GM19239 (cell line): Measurements from ENCODE around the gene EFS.

Experiments used
- DNase-seq: peaks from one replicate; pipeline ENCODE4 v3.0.0; 2011; ENCODE audit warnings: low spot score; ENCODE audit not compliant: insufficient read length
- FAIRE-seq: peaks from 2 replicates; lab custom pipeline; 2011; peaks lifted over from hg19 to GRCh38; lab: Jason Lieb, UNC

The EFS gene

DNA sequence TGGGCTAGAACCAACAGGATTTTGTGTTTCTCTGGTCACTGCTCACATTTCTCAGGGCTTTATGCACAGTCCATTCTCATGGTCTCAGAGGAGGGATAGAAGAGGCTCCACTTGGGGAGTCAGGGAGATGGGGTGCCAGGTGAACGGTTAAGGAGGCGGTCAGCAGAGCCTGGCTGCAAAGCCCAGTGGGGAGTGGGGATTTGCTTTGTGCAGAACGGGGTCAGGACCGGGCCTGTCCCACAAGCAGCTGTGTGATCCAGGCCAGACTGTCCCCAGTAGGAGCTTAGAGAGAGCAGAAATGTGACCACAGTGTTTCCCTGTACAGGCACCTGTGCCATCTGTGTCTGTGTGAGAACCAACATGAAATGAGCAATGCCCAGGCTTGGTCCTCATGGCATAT is 16.0 kb upstream of the EFS start:
- DNase-seq, result no peak
- no peak for FAIRE-seq

GRCh38 chr14:23380197-23380914 is 15.4 kb upstream of the EFS start:
- DNase-seq (no peak), FAIRE-seq (no peak)

- peak; percentile 81 for FAIRE-seq
- peak; percentile 83 for DNase-seq
These were observed 14.6 kb upstream of the EFS start for GRCh38 chr14:23379366-23380196.

DNA sequence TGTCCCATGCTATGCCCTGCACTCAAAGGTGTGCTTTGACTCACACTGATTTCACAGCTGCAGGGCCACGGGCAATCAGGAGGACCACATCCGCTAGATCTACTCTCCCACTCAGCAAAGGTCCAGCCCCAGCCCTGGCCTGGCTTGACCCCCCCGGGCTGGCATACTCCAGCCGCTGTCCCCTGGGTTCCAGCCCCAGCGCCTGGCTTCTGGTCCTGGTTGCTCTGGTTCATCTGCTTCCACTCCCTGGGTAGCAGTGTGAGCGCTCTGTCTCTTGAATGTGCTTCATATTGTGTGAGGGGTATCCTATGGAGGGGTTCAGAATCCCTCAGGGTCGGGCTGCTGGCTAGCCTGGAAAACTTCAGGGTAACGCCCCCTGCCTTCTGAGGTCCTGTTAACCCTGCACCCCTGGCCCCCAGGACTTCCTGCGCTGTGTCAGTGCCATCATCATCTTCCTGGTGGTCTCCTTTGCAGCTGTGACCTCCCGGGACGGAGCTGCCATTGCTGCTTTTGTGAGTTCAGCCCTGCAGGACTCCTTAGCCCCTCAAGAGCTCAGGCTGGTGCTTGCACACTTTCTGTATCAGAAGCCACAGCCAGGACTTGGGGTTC is 13.7 kb upstream of the EFS start:
- no peak for FAIRE-seq

GRCh38 chr14:23377573-23378563 is 12.9 kb upstream of the EFS start:
- FAIRE-seq (no peak), DNase-seq (no peak)

More for the DNA sequence above, 13.7 kb upstream of the EFS start:
- DNase-seq, result no peak

DNA sequence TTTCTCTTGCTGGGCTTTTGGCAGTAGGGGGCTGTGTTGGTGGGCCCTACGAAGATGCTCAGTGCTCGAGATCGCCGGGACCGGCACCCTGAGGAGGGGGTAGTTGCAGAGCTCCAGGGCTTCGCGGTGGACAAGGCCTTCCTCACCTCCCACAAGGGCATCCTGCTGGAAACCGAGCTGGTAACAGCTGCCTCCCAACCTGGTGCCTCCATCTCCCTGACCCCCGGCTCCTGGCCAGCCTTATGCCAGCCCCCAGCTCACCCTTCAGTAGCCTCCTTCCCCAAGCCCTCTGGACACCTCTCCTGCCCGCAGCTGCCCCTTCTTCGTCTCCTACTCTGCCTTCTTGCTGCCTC is 12.2 kb upstream of the EFS start:
- DNase-seq (no peak), FAIRE-seq (no peak)

GRCh38 chr14:23376482-23377197 is 11.7 kb upstream of the EFS start, which contains the start of gene CMTM5:
TSS of gene CMTM5 (plus strand) at chr14:23377046. CDS start at chr14:23377252, 206 bp downstream.
- FAIRE-seq (no peak), DNase-seq (no peak)

DNA sequence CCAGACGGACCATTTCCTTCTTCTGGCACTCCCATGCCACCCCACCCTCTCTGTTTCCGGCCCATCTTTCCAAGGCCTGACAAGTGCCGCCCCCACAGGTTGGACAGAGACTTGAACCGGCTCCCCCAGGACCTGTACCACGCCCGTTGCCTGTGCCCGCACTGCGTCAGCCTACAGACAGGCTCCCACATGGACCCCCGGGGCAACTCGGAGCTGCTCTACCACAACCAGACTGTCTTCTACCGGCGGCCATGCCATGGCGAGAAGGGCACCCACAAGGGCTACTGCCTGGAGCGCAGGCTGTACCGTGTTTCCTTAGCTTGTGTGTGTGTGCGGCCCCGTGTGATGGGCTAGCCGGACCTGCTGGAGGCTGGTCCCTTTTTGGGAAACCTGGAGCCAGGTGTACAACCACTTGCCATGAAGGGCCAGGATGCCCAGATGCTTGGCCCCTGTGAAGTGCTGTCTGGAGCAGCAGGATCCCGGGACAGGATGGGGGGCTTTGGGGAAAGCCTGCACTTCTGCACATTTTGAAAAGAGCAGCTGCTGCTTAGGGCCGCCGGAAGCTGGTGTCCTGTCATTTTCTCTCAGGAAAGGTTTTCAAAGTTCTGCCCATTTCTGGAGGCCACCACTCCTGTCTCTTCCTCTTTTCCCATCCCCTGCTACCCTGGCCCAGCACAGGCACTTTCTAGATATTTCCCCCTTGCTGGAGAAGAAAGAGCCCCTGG is 10.7 kb upstream of the EFS start:
- FAIRE-seq (no peak), DNase-seq (no peak)

DNA sequence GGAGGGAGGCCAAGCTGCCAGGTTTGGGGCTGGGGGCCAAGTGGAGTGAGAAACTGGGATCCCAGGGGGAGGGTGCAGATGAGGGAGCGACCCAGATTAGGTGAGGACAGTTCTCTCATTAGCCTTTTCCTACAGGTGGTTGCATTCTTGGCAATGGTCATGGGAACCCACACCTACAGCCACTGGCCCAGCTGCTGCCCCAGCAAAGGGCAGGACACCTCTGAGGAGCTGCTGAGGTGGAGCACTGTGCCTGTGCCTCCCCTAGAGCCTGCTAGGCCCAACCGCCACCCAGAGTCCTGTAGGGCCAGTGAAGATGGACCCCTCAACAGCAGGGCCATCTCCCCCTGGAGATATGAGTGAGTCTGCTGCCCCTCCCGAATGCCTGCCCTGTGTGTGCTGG is 8.1 kb upstream of the EFS start:
- FAIRE-seq (no peak), DNase-seq (no peak)

GRCh38 chr14:23372509-23372908 is 7.5 kb upstream of the EFS start, which contains the start of gene IL25:
TSS of gene IL25 (plus strand) at chr14:23372809.
- FAIRE-seq (no peak), DNase-seq (no peak)

- no peak for FAIRE-seq
These were observed 6.9 kb upstream of the EFS start for GRCh38 chr14:23371865-23372264.

GRCh38 chr14:23370221-23370620 is 5.2 kb upstream of the EFS start:
- FAIRE-seq (no peak), DNase-seq (no peak)

More at GRCh38 chr14:23371865-23372264, 6.9 kb upstream of the EFS start:
- DNase-seq, result no peak

DNA sequence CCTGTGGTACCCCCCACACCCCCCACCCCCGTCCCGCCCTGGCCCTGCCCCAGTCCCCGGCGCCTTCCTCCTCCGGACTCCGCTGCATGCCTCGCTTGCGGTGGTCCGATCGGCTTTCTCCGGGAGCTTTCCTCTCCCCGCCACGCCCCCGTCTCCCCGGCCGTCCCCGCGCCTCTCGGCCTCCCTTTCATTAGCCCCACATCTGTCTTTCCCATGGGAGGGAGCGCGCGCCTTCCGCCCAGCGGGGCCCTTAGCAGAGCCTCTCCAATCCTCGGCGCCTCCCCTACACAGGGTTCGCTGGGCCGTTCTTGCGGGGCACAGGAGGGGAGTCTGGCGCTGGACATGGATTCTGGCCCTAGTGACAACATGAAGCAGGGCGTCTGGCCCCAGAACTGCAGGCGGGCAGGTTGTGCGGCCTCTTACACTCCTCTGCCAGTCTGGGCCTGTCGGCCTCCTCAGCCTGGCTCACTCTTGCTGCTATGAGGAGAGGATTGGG is 1.5 kb upstream of the EFS start:
- FAIRE-seq, result no peak

GRCh38 chr14:23365732-23366425 is 907 bp upstream of the EFS start:
- no peak for DNase-seq
- no peak for FAIRE-seq

More for the DNA sequence above, 1.5 kb upstream of the EFS start:
- DNase-seq, result no peak

- FAIRE-seq, result no peak
- DNase-seq, result no peak
These were observed 572 bp downstream of the EFS start for GRCh38 chr14:23364164-23365035.

DNA sequence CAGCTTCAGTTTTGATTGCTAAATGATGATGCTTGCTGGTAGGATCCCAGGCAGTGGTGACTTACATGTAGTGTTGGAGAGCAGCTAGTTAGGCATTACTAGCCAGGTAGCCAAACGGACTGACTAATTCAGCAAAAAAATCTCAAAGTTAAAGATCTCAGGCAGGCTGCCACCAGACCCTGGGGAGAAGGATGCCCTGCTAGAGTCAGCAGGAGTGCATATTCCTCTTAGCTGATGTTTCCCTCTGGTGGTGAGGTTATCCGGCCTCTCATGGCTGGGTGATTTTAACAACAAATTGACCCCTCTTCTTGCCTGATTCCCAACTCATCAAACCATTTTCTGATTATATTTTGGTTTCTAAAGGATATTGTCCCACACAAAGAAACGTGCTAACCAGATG is 2.8 kb downstream of the EFS start:
- DNase-seq, result no peak
- no peak for FAIRE-seq

DNA sequence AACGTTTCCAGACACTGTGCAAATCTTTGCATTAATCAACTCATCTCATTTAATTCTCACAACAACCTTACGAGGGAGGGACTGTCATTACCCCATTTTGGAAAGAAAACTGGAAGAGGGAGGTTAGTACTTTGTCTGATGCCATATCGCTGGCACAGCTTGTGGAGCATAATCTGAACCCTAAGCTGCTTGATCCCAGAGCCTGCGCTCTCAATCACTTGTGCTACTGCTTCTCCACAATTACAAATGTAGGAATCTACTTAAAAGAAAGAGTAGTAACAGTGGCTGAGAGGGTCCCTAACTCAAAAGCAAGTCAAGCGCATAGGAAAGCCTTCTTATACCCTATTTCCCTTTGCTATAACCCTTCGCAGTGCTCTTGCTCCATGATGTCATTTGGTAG is 3.2 kb downstream of the EFS start:
- FAIRE-seq, result no peak
- no peak for DNase-seq
